Measurements from ENCODE around the gene ARHGAP44. TPM values are rescaled to one million over a fixed set of nuclear protein-coding genes. Genes with fewer than 3 reads are reported as not detected.

The ARHGAP44 gene
- total RNA-seq, 1 experiment from 2014 or later = 7.3 TPM

DNA sequence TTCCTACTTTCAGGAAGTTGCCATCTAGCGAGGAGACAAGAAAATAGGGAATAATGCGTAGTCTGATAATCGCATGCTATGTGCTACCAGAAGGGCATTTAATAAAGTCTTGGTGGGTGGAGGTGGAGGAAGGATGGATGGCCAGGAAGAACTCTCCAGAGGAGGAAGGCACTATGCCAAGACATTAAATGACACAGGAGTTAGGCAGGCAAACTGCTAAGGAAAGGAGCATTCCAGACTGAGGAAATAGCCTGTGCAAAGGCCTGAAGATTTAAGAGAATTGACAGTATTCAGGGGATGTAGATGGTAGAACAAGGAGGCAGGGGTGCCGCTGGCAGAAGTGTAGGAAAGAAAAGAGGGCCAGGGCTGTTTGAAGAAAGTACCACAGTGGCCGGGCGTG, 19.3 kb upstream of the ARHGAP44 start (continued):
- TF ChIP-seq FOSL1 (IDR thresholded peaks at IDR 0.05; ENCODE audit: low read depth) = no peak

DNA sequence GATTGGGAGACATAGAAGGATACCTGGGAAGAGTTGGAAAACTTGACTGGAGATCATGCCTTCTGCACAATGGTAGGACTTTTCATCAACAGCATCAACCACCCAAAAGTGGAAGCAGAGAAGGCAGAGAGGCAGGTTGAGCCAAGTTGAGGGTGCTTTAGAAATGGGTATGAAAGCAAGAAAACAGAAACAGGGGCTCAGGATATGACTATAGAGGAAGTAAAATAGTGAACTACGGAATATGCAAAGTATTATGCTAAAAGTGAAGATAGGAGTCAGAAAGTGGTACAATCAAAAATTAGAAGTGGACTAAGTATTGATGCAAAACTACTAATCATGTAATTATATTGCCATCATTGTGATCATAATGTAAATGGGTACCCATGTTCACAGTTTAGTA, 16.1 kb upstream of the ARHGAP44 start:
- ATAC-seq = no peak
- no peak overlapping the region for H3K4me2 ChIP-seq (ENCODE audit: low read length)
- DNase-seq (ENCODE audit: low read depth, low spot score) = no peak
- TF ChIP-seq, protein P1, sequence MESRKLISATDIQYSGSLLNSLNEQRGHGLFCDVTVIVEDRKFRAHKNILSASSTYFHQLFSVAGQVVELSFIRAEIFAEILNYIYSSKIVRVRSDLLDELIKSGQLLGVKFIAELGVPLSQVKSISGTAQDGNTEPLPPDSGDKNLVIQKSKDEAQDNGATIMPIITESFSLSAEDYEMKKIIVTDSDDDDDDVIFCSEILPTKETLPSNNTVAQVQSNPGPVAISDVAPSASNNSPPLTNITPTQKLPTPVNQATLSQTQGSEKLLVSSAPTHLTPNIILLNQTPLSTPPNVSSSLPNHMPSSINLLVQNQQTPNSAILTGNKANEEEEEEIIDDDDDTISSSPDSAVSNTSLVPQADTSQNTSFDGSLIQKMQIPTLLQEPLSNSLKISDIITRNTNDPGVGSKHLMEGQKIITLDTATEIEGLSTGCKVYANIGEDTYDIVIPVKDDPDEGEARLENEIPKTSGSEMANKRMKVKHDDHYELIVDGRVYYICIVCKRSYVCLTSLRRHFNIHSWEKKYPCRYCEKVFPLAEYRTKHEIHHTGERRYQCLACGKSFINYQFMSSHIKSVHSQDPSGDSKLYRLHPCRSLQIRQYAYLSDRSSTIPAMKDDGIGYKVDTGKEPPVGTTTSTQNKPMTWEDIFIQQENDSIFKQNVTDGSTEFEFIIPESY (IDR thresholded peaks at IDR 0.05; ENCODE audit: extremely low read depth, insufficient replicate concordance, low read length) = no peak
- no peak for TF ChIP-seq TCF7L2 (IDR thresholded peaks at IDR 0.05; ENCODE audit: borderline replicate concordance, extremely low read depth, insufficient read depth, insufficient read length)
- TF ChIP-seq, protein P2, sequence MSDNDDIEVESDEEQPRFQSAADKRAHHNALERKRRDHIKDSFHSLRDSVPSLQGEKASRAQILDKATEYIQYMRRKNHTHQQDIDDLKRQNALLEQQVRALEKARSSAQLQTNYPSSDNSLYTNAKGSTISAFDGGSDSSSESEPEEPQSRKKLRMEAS (IDR thresholded peaks at IDR 0.05) = no peak
- TF ChIP-seq RAD21 (IDR thresholded peaks at IDR 0.05; ENCODE audit: low read depth) = no peak
- TF ChIP-seq YY1 (IDR thresholded peaks at IDR 0.05; ENCODE audit: extremely low read depth, insufficient replicate concordance, low read depth, low read length) = no peak
- TF ChIP-seq SRF (IDR thresholded peaks at IDR 0.05; ENCODE audit: low read depth) = no peak
- no peak for TF ChIP-seq SP1 (IDR thresholded peaks at IDR 0.05; ENCODE audit: low read depth)
- no peak for TF ChIP-seq CBX3 (IDR thresholded peaks at IDR 0.05; ENCODE audit: low read depth)
- no peak for TF ChIP-seq CEBPB (IDR thresholded peaks at IDR 0.05; ENCODE audit: low read depth)
- TF ChIP-seq, protein P3, sequence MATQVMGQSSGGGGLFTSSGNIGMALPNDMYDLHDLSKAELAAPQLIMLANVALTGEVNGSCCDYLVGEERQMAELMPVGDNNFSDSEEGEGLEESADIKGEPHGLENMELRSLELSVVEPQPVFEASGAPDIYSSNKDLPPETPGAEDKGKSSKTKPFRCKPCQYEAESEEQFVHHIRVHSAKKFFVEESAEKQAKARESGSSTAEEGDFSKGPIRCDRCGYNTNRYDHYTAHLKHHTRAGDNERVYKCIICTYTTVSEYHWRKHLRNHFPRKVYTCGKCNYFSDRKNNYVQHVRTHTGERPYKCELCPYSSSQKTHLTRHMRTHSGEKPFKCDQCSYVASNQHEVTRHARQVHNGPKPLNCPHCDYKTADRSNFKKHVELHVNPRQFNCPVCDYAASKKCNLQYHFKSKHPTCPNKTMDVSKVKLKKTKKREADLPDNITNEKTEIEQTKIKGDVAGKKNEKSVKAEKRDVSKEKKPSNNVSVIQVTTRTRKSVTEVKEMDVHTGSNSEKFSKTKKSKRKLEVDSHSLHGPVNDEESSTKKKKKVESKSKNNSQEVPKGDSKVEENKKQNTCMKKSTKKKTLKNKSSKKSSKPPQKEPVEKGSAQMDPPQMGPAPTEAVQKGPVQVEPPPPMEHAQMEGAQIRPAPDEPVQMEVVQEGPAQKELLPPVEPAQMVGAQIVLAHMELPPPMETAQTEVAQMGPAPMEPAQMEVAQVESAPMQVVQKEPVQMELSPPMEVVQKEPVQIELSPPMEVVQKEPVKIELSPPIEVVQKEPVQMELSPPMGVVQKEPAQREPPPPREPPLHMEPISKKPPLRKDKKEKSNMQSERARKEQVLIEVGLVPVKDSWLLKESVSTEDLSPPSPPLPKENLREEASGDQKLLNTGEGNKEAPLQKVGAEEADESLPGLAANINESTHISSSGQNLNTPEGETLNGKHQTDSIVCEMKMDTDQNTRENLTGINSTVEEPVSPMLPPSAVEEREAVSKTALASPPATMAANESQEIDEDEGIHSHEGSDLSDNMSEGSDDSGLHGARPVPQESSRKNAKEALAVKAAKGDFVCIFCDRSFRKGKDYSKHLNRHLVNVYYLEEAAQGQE (IDR thresholded peaks at IDR 0.05; ENCODE audit: low read depth) = no peak
- no peak for TF ChIP-seq FOSL1 (IDR thresholded peaks at IDR 0.05; ENCODE audit: low read depth)
- no peak for TF ChIP-seq POLR2A (IDR thresholded peaks at IDR 0.05; ENCODE audit: borderline replicate concordance, extremely low read depth, insufficient read depth, insufficient read length)
- no peak for TF ChIP-seq SIN3A (IDR thresholded peaks at IDR 0.05; ENCODE audit: low read depth)
- no peak for TF ChIP-seq ELF1 (IDR thresholded peaks at IDR 0.05; ENCODE audit: borderline replicate concordance, low read depth)
- TF ChIP-seq EGR1 (IDR thresholded peaks at IDR 0.05; ENCODE audit: low read depth) = no peak
- ChIA-PET RAD21 (ENCODE audit: low non-redundant PET in 1 of 2, low total read pairs in 2 of 2, uncharacterized antibody in 2 of 2, unreplicated experiment in 2 of 2) (no interaction called here), POLR2A (no interaction called here), CTCF (no interaction called here)
- H3K4me3 ChIP-seq (replicated peaks in 1 of 2; ENCODE audit: low read depth in 1 of 2, low read length in 2 of 2) = no peak overlapping the region
- H3K9ac ChIP-seq (ENCODE audit: low read length) = no peak overlapping the region
- peaks cover 36% of the 10 kb centered on the region for H3K27me3 ChIP-seq (ENCODE audit: insufficient read depth, low read length)
- H3K9me3 ChIP-seq (ENCODE audit: control insufficient read depth in 1 of 2, insufficient read depth in 1 of 2, low read depth in 1 of 2, low read length in 2 of 2) = no peaks in the 10 kb centered on the region
- H3K9me2 ChIP-seq (ENCODE audit: insufficient read depth) = no peaks in the 10 kb centered on the region
- H2AFZ ChIP-seq (ENCODE audit: low read depth, low read length, poor library complexity, severe bottlenecking) = no peak overlapping the region
- no TSS peak for BruUV-seq (replicated peaks)
- intact Hi-C loops (cut with micrococcal nuclease) = no loop called here
- H4K20me1 ChIP-seq (ENCODE audit: insufficient read depth) = no peaks in the 10 kb centered on the region
- no peak overlapping the region for H3K27ac ChIP-seq (ENCODE audit: low read depth, low read length)
- no peaks in the 10 kb centered on the region for H3K36me3 ChIP-seq (ENCODE audit: control insufficient read depth in 1 of 2, insufficient read depth in 2 of 2, low read length in 2 of 2)
- no peaks in the 10 kb centered on the region for H3K79me2 ChIP-seq (ENCODE audit: insufficient read depth, low read length)
- H3K4me1 ChIP-seq (ENCODE audit: control insufficient read depth in 1 of 2, insufficient read depth in 2 of 2, low read length in 2 of 2) = no peaks in the 10 kb centered on the region
